ENCODE data around the gene USF2.

GRCh38 chr19:35296644-35297514 lies 28.1 kb downstream of the USF2 start:
- TF ChIP-seq POLR2A (IDR thresholded peaks at IDR 0.05) (no peak), CTCF (IDR thresholded peaks at IDR 0.05) (no peak), POLR2AphosphoS5 (IDR thresholded peaks at IDR 0.05) (no peak), EP300 (IDR thresholded peaks at IDR 0.05) (no peak)
